HG02840 (cell line): Measurements from ENCODE around the gene KIAA1671.

Experiments used
- ATAC-seq: cut with Tn5 transposase; IDR thresholded peaks from one replicate; pipeline ENCODE4 v1.9.1; 2021; ENCODE audit warnings: mild to moderate bottlenecking, moderate library complexity, moderate number of reproducible peaks; ENCODE audit not compliant: unreplicated experiment, low FRiP score

KIAA1671 gene

DNA sequence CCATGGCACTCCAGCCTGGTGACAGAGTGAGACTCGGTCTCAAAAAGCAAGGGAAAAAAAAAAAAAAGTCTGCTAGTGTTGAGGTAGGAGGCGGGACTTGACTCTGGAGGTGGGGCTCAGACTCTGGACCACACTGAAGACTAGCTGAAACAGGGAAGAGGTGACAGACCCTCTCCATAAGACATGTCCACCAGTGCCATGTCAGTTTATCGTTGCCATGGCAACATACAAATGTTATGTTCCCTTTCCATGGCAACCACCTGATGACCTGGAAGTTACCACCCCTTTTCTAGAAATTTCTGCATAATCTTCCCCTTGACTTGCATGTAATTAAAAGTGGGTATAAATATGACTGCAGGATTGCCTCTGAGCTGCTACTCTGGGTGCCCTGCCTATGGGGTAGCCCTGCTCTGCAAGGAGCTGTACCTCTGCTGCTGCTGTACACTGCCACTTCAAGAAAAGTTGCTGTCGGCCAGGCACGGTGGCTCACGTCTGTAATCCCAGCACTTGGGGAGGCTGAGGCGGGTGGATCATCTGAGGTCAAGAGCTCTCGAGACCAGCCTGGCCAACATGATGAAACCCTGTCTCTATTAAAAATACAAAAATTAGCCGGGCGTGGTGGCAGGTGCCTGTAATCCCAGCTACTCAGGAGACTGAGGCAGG is 55.1 kb downstream of the KIAA1671 start:
- no peak for ATAC-seq

DNA sequence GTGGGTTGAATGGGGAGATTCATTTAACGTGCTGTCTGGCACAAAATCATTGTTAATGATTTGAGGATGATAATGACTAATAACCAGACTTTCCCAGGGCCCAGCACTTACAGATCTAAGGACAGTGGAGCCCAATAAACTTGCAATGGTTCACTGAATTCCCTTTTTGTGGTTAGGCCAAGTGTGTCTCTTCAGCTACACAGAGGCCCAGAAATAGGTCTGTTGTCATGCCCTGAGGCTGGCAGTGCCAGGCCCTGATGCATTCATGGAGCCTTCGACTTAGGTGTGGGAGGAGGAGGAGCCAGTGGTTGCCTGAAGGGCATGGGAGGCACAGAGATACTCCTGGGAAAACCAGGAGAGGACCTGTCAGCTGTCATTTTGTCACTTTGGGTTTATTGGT is 56.1 kb downstream of the KIAA1671 start:
- ATAC-seq, result no peak

DNA sequence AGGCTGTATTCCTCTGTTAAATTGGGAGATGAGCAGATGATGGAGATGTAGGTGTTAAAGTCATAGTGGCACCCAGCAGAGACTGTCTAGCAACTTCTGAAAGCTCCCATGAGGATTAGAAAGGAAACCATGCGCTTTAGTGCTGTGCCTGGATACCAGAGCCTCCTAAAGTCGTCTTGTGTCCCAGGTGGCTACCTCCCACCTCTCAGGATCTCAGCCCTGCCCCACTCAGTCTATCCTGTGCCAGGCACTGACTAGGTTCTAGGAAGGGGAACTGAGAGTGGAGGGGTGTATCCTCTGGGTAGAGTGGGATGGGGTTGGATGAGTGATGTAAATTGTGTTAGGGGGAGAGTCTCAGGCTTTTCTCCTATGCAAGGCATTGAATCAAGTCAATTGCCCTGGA is 60.2 kb downstream of the KIAA1671 start:
- no peak for ATAC-seq

DNA sequence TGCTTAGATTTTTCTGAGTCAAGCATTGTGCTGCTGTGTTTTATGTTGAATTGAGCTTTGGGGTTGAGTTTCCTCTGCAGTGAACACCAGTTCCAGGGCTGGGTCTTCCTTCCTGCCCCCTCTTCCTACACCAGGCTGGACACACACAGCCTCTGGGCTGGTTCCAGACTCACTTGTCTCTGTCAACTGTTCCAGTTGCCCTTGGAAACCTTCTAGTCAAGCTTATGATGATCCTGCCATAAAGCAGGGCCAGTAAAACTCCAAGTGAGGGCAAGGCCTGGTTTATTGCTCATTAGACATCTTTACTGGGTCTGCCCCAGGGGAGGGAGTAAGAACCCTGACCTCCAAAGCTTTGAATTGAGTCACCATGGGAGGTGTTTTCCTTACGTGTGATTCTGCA is 61.1 kb downstream of the KIAA1671 start:
- ATAC-seq, result no peak

DNA sequence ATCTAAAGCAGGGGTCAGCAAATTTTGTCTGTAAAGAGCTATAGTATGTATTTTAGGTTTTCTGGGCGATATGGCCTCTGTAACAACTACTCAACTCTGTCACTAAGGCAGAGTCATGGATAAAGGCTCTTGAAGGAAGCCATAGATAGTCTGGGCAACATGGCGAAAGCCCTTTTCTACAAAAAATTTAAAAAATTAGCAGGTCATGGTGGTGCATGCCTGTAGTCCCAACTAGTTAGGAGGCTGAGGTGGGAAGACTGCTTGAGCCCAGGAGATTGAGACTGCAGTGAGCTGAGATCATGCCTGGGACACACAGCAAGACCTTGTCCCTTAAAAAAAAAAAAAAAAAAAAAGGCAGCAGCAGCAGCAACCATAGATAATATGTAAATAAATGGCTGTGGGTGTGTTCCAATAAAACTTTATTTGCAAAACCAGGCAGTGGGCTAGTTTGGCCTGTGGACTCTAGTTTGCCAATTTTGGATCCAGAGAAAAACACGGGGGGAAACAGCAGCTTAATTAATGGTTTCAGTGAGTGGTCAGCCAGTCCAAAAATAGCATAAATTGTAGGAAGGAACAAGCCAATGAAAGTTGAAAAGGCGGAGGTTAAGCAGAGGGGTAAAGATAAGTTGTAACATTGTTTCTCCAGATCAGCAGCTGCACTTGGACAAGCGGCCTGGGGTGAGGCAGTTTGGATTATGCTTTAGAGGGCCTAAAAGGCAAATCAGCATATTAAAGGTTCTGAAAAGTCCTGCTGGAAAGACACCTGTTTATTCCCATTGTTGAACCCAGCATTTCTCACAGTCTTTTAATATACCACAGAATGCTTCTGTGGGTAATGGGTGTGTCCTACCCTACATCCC is 62.6 kb downstream of the KIAA1671 start:
- no peak for ATAC-seq

DNA sequence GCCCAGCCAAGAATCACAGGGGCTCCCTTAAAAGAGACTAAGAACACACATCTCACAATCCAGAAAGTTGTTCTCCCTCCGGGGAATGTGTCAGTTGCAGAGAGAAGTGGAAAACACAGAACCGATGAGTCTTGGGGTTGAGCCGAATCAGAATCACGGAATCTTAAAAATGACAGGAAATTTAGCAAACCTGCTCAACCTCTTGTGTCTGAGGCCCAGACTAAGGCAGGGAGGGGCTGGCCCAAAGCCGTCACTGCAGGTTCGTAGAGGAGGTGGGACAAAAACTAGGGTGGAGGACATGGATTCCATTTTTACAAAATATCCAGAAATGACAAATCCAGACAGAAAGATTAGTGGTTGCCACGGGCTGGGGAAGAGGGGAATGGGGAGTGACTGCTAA is 63.8 kb downstream of the KIAA1671 start:
- ATAC-seq, result no peak

DNA sequence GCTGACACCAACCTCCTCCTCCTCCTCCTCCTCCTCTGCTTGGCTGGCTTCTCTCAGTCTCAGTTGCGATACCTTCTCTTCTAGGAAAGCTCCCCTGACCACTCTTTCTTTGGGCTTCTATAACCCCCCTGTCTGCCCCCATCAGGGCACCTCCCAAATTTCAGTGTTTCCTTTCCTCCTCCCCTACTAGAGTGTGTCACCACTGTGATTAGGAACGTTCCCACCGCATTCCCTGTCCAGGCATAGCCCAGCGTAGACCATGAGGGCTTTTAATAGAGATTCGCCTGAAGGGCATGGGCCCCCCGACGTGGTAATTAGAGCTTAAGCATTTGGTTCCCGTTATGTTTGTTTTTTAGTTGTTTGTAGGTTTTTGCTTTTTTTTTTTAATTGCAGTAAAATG is 65.5 kb downstream of the KIAA1671 start:
- no peak for ATAC-seq

DNA sequence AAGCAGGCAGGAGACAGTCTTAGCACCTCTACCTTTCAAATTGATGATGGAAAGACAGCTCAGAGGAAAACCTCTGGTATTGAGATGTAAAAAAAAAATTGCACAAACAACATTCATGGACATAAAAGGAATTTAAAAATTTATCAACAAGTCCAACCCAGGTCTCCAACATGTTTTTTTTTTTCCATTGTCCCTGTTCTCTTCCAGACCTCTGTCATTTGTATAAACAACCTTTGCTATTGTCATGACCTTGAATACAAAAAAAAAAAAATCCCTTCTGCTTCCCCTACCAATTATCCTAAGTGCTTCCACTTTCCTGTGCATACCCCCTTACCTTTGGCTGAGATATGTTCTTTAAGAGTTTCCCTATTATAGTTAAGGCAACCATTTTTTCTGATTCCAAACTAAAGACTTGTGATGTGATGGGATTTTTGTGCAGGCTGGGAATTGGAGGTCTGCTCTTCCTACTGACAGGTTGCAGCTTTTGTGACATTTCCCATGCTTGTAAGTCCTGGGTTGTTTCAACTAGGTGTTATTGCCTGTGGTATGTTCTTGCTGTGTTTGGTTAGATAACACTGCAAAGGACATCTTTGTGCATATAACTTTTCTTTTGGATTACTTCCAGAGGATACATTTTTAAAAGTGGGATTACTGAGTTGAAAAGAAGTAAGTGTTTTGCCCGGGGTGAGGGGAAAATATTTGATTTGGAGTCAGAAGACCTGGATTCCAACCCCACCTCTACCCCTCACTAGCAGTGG is 67.1 kb downstream of the KIAA1671 start:
- ATAC-seq, result no peak

DNA sequence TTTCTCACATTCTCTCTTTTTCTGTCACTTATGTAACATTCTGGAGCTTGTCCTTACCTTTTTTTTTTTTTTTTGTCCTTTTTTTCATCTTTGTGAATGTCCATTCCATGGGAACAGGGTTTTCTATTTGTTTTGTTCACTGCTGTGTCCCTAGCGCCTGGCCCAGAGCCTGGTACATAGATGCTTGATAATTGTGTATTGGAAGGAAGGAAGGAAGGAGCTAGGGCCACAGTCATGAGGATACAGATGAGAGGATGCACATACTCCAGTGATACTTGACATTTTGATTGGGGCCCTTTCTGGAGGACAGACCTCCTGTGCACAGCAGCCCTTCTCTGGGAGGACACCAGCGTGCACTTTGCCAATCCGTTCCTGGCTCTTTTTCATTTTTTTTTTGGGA is 68.9 kb downstream of the KIAA1671 start:
- ATAC-seq, result no peak

DNA sequence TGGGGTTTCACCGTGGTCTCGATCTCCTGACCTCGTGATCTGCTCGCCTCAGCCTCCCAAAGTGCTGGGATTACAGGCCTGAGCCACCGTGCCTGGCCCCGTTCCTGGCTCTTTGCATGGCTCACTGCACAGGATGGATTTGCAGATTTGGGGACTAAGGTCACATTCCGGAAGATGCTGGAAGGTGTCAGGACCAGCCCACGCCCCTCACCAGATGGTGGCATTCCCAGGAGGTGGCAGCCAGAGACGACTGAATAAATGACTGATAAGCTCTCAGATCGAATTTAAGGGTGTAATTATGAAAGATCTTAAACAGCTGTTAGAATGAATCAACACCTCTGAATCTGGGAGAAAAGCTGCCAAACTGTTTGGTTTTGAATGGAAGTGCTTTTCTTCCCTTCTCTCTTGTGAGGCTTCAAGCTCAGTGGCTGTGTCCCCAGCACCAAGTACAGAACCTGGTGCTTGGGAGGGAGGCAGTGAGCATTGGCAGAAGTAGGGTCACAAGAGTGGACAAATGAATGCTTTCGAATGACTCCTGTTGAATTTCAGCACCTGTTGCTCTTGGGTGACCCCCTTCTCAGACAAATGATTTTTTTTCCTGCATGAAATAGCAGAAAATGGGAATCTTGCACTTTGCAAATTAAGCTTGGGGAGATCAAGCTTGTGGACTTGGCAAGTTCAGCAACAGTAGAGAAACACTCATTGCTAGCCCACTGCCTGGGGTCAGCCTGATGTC is 69.6 kb downstream of the KIAA1671 start:
- no peak for ATAC-seq

DNA sequence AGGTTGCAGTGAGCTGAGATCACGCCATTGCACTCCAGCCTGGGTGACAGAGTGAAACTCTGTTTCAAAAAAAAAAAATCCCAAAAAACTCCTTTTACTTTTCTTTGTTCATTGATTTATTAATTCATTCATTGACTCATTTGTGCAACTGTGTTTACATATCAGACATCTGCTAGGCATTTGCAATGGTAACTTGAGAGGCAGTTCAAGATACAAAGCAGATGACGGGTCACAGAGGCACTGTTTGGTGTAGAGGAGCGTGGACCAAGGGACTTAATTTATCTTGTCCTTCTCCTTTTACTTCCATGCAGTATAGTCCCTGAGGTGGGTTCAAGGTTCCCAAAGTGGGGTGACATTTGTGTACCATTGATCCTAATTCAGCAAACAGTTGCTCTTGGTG is 71.4 kb downstream of the KIAA1671 start:
- no peak for ATAC-seq

DNA sequence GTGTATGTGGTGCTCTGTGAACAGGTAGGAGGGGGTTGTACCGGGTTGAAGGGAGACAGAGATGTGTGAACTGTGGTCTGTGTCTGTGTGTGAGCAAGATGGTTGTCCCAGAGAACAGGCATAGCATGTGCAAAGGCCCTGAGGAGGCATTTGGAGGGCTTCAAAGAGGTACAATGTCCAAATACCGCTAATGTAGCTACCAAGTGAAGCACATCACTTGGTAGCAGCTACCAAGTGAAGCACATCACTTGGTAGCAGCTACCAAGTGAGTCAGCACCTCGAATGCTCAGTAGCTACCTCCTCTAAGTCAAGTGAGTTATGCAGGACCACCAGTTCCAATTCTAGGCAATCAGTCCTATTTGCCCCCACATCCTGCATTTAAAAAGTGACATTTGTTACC is 72.4 kb downstream of the KIAA1671 start:
- no peak for ATAC-seq

DNA sequence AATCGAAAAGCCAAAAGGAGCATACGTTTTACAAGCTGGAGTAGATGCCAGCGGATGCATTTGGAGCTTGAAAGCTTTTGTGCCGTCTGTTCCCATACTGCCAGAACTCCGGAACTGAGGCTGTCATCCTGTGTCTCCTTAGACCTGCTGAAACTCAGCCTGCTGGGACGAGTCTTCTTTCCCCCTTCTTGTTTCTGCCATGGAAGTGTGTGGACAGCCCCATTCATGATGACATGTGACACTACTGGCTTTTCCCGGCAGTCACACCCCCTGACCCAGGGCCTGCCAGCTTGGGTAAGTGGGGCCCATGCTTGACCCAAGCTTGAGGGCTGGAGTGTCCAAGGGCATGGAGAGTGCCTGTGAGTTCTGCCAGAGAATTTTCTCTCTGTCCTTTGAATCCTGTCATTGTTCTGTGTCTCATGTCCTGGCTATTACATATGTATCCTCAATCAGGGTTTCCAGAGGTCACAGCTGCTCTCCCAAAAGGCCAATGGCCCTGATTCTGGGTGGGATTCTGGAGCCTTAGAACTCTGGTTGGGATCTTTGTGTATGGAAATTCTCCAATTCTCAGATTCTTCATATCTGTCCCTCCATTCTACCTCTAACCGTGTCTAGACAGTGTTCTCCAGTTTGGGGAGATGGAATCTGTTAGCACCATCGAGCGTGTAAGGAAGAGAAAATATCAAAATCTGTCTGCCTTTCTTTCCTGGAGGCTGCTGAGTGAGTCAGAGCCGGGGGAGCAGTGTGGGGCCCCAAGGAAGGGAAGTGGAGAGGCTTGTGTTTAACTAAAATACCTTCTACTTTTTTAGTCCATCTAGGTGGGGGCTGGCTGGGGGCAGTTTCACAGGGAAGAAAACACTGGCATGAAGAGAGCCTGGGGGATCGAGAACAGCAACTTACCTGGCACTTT is 73.2 kb downstream of the KIAA1671 start:
- no peak for ATAC-seq

DNA sequence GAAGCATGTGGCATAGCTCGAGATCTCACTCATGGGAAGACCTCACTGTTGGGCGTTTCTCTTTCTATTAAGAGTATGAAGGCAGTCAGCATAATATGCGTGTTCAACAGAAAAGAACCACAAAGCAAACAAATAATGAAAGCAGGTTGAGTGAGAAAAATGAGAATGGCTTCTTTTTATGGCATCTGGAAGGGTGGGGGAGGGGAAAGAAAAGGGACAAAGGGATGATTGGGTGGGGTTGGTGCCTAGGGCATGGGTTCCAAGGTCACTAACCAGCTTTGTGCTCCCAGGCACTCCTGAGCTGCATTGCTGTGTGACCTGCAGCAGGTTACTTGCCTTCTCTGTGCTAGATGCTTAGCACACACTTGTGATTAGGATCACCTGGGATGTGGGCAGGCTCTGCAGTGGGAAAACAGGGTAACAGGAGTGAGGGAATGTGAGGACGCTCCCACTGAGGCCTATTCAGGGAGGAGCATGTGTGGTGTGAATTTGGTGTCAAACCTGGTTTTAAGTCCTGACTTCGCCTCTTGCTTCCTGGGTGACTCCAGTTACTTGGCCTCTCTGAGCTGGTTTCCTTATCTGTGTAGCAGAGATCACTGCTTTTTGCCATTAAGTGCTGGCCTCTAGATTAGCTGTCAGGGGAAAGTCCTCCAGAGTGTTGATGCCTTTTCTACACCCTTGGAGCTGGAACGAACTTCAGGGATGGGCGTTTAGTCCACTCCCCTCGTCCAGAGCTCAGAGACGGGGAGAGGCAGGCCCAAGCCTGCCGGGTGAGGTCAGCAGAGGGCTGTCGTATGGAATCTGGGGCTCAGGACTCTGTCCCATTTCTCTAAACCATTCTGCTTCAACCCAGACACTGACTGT is 74.8 kb downstream of the KIAA1671 start:
- ATAC-seq, result no peak

DNA sequence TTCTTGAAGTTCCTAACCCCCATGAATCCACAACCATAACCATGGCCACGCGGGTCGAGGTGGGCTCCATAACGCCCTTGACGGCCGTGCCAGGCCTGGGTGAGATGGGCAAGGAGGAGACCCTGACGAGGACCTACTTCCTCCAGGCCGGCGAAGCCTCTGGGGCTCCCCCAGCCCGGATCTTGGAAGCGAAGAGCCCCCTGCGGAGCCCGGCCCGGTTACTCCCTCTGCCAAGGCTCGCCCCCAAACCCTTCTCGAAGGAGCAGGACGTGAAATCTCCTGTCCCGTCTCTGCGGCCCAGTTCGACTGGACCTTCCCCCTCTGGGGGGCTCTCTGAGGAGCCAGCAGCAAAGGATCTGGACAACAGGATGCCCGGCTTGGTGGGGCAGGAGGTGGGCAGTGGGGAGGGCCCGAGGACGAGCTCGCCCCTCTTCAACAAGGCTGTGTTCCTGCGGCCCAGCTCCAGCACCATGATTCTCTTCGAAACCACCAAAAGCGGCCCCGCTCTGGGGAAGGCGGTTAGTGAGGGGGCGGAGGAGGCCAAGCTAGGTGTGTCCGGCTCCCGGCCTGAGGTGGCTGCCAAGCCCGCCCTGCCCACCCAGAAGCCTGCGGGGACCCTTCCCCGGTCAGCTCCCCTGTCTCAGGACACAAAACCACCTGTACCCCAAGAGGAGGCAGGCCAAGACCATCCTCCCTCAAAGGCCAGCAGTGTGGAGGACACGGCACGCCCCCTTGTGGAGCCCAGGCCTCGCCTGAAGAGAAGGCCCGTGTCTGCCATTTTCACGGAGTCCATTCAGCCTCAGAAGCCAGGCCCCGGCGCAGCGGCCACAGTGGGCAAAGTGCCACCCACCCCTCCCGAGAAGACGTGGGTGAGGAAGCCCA is 75.7 kb downstream of the KIAA1671 start:
- ATAC-seq, result no peak

DNA sequence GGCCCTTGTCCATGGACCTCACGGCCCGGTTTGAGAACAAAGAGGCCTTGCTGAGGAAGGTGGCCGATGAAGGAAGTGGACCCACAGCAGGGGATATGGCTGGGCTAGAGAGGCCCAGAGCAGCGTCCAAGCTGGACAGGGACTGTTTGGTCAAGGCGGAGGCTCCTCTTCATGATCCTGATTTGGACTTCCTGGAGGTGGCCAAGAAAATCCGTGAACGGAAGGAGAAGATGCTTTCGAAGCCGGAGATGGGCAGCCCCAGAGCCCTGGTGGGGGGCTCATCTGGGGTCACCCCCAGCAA is 76.3 kb downstream of the KIAA1671 start:
- ATAC-seq, result no peak

DNA sequence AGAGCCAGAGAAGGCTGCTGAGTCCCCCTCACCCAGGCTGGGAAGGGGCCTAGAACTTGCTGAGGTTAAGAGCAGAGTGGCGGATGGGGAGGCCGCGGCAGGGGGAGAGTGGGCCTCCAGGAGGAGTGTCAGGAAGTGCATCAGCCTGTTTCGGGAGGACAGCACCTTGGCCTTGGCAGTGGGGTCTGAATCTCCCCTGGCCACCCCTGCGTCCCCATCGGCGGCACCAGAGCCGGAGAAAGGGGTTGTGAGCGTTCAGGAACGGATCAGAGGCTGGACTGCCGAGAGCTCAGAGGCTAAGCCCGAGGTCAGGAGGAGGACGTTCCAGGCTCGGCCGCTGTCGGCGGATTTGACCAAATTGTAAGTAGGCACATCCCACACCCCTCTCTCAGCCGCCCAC is 76.7 kb downstream of the KIAA1671 start:
- ATAC-seq, result no peak

DNA sequence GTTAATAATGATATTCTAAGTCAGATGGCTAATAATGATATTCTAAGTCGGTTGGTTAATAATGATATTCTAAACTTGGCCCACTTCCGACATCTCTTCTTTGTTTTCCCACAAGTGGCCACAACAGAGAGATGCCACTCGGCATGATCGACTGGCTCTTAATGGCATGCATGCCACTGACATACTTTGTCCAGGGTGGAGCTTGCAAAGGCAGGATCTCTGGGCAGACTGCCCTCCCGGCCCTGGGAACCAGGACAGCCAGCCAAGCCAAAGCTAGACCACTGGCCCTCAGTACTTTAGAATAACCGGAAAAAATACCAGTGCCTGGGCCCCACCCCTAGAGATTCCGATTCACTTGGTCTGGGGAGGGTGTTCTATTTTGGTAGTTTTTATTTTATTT is 78.1 kb downstream of the KIAA1671 start:
- ATAC-seq, result no peak
